Measurements from ENCODE around the gene RNF145. TPM values are rescaled to one million over a fixed set of nuclear protein-coding genes. Genes with fewer than 3 reads are reported as not detected.
"Not testable (repeated sequence)": the region's sequence is repeated elsewhere in the genome, so short reads cannot be mapped to it uniquely, and the experiment has no call there.

RNF145 gene
- total RNA-seq, 6 experiments from 2014 or later: 69.8 to 88.1 (median 78.6) TPM

DNA sequence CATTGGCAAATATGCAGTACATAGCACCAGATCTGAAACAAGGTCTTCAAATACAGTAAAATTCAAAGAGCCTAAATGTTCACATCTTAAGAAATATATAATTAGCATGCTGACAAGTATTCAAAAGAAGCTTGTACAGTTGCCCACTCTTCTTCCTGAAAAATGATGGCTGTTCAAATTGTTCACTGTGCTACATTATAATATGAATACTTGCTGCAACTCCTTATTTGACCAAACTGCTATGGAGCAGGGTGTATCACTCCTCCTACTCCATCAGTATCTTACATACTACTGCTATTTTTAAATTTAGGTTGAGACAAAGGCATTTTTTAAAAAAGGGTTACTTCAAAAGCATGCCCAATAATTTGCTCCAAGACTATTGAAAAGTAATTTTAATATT, 39.3 kb downstream of the RNF145 start:
- no peak for DNase-seq
- H3K4me1 Mint-ChIP-seq (ENCODE audit: low read depth): peaks cover 29% of the 10 kb centered on the region
- no peaks in the 10 kb centered on the region for H3K27me3 Mint-ChIP-seq (ENCODE audit: insufficient read depth)
- TF ChIP-seq, protein P1, sequence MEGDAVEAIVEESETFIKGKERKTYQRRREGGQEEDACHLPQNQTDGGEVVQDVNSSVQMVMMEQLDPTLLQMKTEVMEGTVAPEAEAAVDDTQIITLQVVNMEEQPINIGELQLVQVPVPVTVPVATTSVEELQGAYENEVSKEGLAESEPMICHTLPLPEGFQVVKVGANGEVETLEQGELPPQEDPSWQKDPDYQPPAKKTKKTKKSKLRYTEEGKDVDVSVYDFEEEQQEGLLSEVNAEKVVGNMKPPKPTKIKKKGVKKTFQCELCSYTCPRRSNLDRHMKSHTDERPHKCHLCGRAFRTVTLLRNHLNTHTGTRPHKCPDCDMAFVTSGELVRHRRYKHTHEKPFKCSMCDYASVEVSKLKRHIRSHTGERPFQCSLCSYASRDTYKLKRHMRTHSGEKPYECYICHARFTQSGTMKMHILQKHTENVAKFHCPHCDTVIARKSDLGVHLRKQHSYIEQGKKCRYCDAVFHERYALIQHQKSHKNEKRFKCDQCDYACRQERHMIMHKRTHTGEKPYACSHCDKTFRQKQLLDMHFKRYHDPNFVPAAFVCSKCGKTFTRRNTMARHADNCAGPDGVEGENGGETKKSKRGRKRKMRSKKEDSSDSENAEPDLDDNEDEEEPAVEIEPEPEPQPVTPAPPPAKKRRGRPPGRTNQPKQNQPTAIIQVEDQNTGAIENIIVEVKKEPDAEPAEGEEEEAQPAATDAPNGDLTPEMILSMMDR (IDR thresholded peaks at IDR 0.05): no peak
- no peak overlapping the region for H3K4me3 Mint-ChIP-seq
- H3K36me3 Mint-ChIP-seq (ENCODE audit: low read depth): peaks cover 45% of the 10 kb centered on the region
- peak overlapping the region; percentile 21; the same call in 1 of the 2 replicates for H3K27ac Mint-ChIP-seq
- H3K9me3 Mint-ChIP-seq: no peaks in the 10 kb centered on the region

DNA sequence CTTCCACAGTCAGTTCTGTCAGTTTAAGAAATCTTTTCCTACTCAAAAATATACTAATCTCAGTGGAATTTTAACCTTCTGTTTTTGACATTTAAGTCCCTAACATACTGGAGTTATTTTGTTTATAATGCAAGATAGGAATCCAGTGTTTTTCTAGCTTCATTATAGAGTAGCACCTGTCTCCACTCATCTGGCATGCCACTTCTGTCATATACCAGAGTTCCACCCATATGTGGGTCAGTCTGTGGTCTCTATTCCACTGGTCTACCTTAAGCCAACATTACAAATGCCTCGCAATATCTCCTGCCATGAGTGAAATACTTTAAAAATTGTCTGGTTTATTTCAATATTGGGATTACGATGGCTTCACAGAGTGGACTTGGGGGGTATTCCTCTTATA, 42.9 kb downstream of the RNF145 start:
- Mint-ChIP-seq H3K27ac (no peak overlapping the region), H3K36me3 (ENCODE audit: low read depth) (peaks cover 36% of the 10 kb centered on the region), H3K4me1 (ENCODE audit: low read depth) (peaks cover 46% of the 10 kb centered on the region), H3K9me3 (no peaks in the 10 kb centered on the region), H3K4me3 (no peak overlapping the region), H3K27me3 (ENCODE audit: insufficient read depth) (no peaks in the 10 kb centered on the region)
- DNase-seq: no peak
- TF ChIP-seq, protein P1 (IDR thresholded peaks at IDR 0.05): no peak

- H3K4me1 Mint-ChIP-seq (ENCODE audit: low read depth): peaks cover 68% of the 10 kb centered on the region
- no peaks in the 10 kb centered on the region for H3K9me3 Mint-ChIP-seq
- no peak for DNase-seq
- H3K4me3 Mint-ChIP-seq: peak overlapping the region; percentile 61
- H3K27ac Mint-ChIP-seq: peak overlapping the region; percentile 87
- H3K36me3 Mint-ChIP-seq (ENCODE audit: low read depth): peaks cover 41% of the 10 kb centered on the region
- TF ChIP-seq, protein P1 (IDR thresholded peaks at IDR 0.05): no peak
- peaks cover under 1% of the 10 kb centered on the region; the same call in 1 of the 2 replicates for H3K27me3 Mint-ChIP-seq (ENCODE audit: insufficient read depth)
Measured at GRCh38 chr5:159163701-159164046, 45.7 kb downstream of the RNF145 start.

- Mint-ChIP-seq H3K4me1 (ENCODE audit: low read depth) (peaks cover 73% of the 10 kb centered on the region), H3K4me3 (peak overlapping the region; percentile 61), H3K27ac (peak overlapping the region; percentile 87), H3K9me3 (no peaks in the 10 kb centered on the region), H3K36me3 (ENCODE audit: low read depth) (peaks cover 46% of the 10 kb centered on the region), H3K27me3 (ENCODE audit: insufficient read depth) (peaks cover 2% of the 10 kb centered on the region; the same call in 1 of the 2 replicates)
- TF ChIP-seq, protein P1 (IDR thresholded peaks at IDR 0.05): no peak
- peak; percentile 78 for DNase-seq
Measured at GRCh38 chr5:159163027-159163700, 46.2 kb downstream of the RNF145 start.

DNA sequence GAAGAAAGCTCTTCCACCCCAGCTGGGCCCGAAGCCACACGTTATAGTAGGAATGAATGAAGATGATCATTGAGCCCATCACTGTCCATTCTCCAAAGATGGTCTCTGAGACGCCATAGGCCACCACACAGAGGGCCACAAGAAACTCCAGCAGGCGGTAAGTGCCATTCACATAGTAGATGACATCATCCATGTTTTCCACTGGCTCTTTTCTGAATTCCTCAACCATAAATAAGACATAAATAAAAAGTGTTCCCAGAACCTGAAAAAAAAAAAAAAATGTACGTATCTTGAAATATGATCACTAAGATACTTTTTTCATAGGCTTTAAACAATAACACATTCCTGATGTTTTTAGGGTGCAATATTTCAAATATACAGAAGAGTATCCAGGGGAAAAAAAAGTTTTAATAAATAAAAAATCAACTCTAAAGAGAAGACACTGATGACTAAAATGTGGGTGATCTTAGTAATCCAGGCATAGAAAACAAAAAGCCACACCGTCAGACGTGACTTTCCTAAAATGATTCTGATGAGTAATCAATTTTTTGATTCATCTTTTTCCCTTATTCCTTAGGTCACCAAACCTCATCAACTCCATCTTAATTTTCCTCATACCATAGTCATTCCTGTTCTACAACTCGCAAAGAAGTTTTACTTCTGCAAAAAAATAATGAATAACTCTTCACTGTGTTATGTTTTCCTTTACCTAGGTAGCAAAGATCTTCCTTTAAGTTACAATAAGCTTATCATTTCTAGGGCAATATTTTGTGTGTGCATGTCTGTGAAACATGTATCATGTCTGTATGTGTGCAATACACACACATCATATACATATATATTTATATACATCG, 47.8 kb downstream of the RNF145 start:
- DNase-seq: peak; percentile 25
- Mint-ChIP-seq H3K9me3 (no peaks in the 10 kb centered on the region), H3K4me1 (ENCODE audit: low read depth) (peaks cover 82% of the 10 kb centered on the region), H3K4me3 (peak overlapping the region; percentile 27), H3K36me3 (ENCODE audit: low read depth) (peaks cover 44% of the 10 kb centered on the region), H3K27me3 (ENCODE audit: insufficient read depth) (peaks cover 2% of the 10 kb centered on the region; the same call in 1 of the 2 replicates), H3K27ac (peak overlapping the region; percentile 75)
- TF ChIP-seq, protein P1 (IDR thresholded peaks at IDR 0.05): no peak

DNA sequence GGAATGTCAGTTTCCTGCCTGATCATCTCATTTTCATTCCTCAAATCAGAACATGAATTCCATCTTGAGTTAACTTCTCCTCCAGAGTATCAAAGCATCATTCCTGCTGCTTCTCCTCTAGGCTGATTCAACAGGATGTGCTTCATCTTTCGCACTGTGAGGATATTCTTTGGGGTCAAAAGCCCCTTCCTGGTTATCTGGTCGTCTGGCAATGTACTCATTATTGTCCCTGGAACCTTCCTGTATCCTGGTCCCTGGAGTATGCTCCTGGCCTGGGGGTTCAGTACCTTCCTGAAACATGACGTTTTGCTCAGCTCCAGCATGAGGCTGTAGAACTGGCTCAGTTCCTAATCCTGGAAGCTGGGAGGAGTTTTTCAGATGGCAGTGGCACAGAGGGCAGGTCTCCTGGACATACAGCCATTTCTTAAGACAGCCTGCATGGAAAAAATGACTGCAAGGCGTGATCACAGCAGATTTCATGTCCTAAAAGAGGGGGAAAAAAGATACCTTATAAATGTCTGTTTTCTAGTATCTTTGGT, 50.7 kb downstream of the RNF145 start:
- H3K36me3 Mint-ChIP-seq (ENCODE audit: low read depth): peaks cover 35% of the 10 kb centered on the region
- H3K27me3 Mint-ChIP-seq (ENCODE audit: insufficient read depth): not testable (repeated sequence)

More for the DNA sequence above, 50.7 kb downstream of the RNF145 start:
- H3K4me1 Mint-ChIP-seq (ENCODE audit: low read depth): peaks cover 68% of the 10 kb centered on the region
- not testable (repeated sequence) for H3K4me3 Mint-ChIP-seq, H3K9me3 Mint-ChIP-seq
- peak; percentile 33 for DNase-seq
- H3K27ac Mint-ChIP-seq: peak overlapping the region; percentile 85

Measured in HFFc6 (cell line).